ENCODE results near the gene APBA2. TPM values are rescaled to one million over a fixed set of nuclear protein-coding genes. Genes with fewer than 3 reads are reported as not detected.

Gene APBA2
- total RNA-seq, 2 experiments from 2014 or later: 16.2 to 17.2 TPM

Other genes starting within 250 kb of the APBA2 start
- under 1 TPM in 1 of 2 experiments, not detected in 1; 0.67 TPM for gene GOLGA8M, start 173.6 kb upstream of the APBA2 start, total RNA-seq
- gene GOLGA6L7, start 37.3 kb upstream of the APBA2 start, total RNA-seq: not detected